Epithelial cell of esophagus (primary cell): ENCODE results near the gene ARPC1B.

Experiments
- DNase-seq: peaks from one replicate; pipeline ENCODE4 v3.0.0; 2010; ENCODE audit warnings: low read depth
- H3K4me3 ChIP-seq: 2 replicates; pipeline ENCODE4 v1.5.1; 2011; ENCODE audit warnings: mild to moderate bottlenecking, low read length, control low read depth
- CTCF ChIP-seq: IDR thresholded peaks from 2 replicates; pipeline ENCODE4 v1.5.1; 2011; ENCODE audit warnings: low read depth, mild to moderate bottlenecking, low read length, control low read depth, inconsistent platforms; ENCODE audit not compliant: insufficient read depth; ENCODE audit errors: missing control alignments

Gene ARPC1B

GRCh38 chr7:99392659-99393354 lies 18.3 kb downstream of the ARPC1B start:
- TF ChIP-seq CTCF = no peak
- peak; percentile 72 for DNase-seq
- peak overlapping the region; percentile 57 for H3K4me3 ChIP-seq

- peak overlapping the region; percentile 57 for H3K4me3 ChIP-seq
- DNase-seq = no peak
- no peak for TF ChIP-seq CTCF
Measured at GRCh38 chr7:99393355-99394187, 19.0 kb downstream of the ARPC1B start.

- no peak overlapping the region for H3K4me3 ChIP-seq
- DNase-seq = no peak
- TF ChIP-seq CTCF = no peak
Measured at GRCh38 chr7:99394188-99394502, 19.6 kb downstream of the ARPC1B start.

GRCh38 chr7:99395616-99396327 lies 21.2 kb downstream of the ARPC1B start:
- H3K4me3 ChIP-seq = no peak overlapping the region
- DNase-seq = no peak
- TF ChIP-seq CTCF = no peak

- no peak for TF ChIP-seq CTCF
- no peak overlapping the region for H3K4me3 ChIP-seq
Measured at GRCh38 chr7:99396418-99397296, 22.1 kb downstream of the ARPC1B start.

GRCh38 chr7:99397297-99397983 lies 22.9 kb downstream of the ARPC1B start:
- DNase-seq = no peak
- no peak overlapping the region for H3K4me3 ChIP-seq
- no peak for TF ChIP-seq CTCF

More at GRCh38 chr7:99396418-99397296, 22.1 kb downstream of the ARPC1B start:
- no peak for DNase-seq
